D721Med (cell line): ENCODE data around the gene GRM3.

Source experiments
- DNase-seq: peaks from one replicate; pipeline ENCODE4 v3.0.0; 2011; ENCODE audit warnings: low spot score; ENCODE audit not compliant: insufficient read length
- FAIRE-seq: peaks from 2 replicates; lab custom pipeline; 2011; peaks lifted over from hg19 to GRCh38; lab: Jason Lieb, UNC
- TF ChIP-seq, protein P1 (sequence below): IDR thresholded peaks from 2 replicates; pipeline ENCODE4 v1.5.1; 2012; ENCODE audit warnings: mild to moderate bottlenecking, control low read depth; ENCODE audit not compliant: insufficient read depth; ENCODE audit errors: missing control alignments

Gene GRM3

DNA sequence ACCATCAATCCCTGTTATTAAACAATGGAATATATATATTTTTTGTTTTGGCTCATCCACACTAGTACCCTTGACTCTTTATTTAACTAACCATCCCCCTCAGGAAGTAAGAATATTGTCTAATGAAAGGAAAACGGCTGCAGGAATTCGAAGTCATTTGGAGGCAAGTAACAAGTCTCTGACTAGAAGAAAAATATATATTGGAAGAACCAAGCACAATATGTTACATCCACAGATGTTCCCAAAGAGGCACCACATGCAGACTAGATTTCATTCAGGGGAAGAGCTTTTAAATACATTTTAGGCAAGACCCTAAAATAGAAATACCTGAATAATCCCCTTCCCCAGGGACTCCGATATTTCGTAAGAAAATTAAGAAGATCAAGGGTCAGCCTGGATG, 104.5 kb downstream of the GRM3 start:
- FAIRE-seq = no peak
- TF ChIP-seq, protein P1, sequence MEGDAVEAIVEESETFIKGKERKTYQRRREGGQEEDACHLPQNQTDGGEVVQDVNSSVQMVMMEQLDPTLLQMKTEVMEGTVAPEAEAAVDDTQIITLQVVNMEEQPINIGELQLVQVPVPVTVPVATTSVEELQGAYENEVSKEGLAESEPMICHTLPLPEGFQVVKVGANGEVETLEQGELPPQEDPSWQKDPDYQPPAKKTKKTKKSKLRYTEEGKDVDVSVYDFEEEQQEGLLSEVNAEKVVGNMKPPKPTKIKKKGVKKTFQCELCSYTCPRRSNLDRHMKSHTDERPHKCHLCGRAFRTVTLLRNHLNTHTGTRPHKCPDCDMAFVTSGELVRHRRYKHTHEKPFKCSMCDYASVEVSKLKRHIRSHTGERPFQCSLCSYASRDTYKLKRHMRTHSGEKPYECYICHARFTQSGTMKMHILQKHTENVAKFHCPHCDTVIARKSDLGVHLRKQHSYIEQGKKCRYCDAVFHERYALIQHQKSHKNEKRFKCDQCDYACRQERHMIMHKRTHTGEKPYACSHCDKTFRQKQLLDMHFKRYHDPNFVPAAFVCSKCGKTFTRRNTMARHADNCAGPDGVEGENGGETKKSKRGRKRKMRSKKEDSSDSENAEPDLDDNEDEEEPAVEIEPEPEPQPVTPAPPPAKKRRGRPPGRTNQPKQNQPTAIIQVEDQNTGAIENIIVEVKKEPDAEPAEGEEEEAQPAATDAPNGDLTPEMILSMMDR = no peak
- no peak for DNase-seq

DNA sequence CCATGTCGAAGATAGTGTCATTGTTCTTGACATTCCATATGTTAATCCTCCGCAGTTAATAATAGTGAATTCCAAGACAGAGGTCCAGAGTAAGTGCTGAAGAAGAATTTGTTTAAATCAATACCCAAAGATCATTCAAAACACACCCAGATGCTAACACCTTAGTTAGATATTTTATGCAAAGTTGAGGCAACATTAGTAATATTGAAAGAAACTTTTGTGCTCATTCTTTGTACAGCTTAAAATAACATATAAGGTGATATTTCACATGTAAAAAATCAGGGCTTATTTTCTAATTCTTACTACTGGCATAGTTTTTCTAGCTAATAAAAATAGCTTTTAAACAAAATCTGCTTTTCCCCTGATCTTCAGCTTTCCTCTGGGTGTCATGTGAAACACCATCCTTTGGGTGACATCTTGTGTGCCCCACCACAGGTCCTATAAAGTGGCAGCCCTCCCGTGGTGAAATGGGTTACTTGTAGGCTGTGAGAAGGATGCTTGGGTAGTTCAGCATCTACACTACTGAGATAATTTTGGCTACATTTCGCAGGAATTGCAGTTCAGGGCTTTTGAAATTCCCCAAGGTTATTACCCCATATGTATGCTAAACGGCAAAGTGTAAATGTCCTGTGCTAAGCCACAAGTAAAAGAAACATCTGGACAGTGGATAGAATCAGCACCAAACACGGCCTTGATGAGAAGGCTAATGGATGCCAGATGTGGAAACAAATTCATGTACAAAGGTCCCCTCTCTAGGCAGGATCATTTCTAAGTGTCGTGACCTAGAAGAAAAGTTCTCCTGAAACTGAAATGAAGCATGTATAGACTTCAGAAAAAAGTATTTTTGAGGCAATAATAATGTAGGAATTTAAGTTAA, 105.4 kb downstream of the GRM3 start:
- TF ChIP-seq, protein P1 = no peak
- DNase-seq = no peak
- FAIRE-seq = no peak

GRCh38 chr7:86749741-86750665, 106.3 kb downstream of the GRM3 start:
- FAIRE-seq (no peak), DNase-seq (no peak)
- TF ChIP-seq, protein P1 = no peak

- TF ChIP-seq, protein P1 = no peak
- FAIRE-seq (no peak), DNase-seq (no peak)
These were observed 116.5 kb downstream of the GRM3 start for GRCh38 chr7:86760236-86760635.

- FAIRE-seq (no peak), DNase-seq (no peak)
- TF ChIP-seq, protein P1 = no peak
These were observed 118.4 kb downstream of the GRM3 start for GRCh38 chr7:86762129-86762528.

DNA sequence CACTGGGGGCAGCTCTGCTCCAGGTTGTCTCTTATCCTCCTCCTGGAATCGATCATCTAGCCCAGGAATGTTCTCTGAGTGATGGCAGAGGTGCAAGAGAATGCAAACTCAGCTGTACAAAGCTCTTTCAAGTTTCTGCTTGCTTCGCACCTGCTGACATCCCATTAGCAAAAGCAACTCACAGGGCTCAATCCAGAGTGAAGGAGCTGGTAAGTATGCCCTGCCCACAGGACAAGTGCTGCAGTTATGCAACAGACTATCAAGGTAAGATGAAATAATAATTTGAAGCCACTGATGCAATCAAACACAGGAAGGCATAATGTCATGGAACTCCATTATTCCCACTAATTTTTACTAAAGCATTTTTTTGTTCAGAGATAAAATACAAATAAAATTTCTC, 122.2 kb downstream of the GRM3 start:
- DNase-seq = no peak
- FAIRE-seq = no peak
- TF ChIP-seq, protein P1 = no peak
